GM04503 (cell line): ENCODE results near the gene CCL26.
A peak's percentile ranks its signal among the peaks of the same experiment; 100 is the strongest.

Experiments
- DNase-seq: peaks from one replicate; pipeline ENCODE4 v3.0.0-alpha.2; 2012; ENCODE audit warnings: low read depth

The CCL26 gene, protein sequence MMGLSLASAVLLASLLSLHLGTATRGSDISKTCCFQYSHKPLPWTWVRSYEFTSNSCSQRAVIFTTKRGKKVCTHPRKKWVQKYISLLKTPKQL

DNA sequence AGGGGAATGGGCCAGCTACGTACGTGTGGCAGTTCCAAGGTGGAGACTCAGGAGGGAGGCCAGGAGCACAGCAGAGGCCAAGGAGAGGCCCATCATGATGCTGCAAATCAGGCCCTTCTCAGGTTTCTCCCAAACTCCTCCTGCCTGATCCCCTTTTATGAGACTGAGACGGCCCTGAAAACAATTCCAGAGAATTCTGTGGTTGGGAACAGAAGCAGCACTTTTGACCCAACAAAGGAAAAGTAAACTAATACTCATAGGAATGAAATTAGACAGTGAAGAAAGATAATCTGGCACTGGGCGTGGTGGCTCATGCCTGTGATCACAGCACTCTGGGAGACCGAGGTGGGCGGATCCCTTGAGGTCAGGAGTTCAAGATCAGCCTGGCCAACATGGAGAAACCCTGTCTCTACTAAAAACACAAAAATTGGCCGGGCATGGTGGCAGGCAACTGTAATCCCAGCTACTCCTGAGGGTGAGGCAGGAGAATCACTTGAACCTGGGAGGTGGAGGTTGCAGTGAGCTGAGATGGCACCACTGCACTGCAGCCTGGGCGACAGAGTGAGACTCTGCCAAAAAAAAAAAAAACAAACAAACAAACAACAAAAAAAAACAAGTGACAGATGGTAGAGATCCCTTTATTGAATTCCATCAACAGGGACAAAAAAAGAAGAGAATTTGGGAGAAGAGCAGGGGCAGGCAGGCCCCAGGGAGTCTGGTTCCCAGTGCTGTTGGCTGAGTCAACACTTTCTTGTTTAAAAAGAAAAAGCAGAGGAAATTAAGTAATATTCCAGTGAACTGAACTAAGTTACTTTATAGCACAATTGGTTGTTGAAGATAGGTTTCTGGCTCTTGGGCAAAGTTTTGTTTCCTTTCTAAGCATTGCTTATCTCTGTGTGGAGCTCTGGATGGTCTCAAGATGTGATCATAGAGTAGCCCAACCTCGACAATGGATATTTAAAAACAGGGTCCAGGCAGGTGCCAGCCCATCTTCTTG lies at the start of gene CCL26:
Gene CCL26 (minus strand): TSS at position 131 of the 997 bp plus-strand sequence. CDS start 35 bp downstream, at position 96.
- DNase-seq = peak; percentile 96

DNA sequence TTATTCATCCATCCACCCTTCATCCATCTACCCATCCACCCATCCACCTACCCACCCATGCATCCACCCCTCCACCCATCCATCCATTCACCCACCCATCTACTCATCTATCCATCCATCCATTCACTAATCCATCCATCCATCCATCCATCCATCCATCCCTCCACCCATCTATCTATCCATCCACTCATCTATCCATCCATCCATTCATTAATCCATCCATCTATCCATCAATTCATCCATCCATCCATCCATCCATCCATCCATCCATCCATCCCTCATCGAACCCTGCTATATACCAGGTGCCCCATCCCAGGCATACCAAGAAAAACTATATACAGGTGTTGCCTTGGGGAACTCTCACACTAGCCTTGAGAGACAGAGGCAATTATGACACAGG lies 48.7 kb upstream of the CCL26 start:
- DNase-seq = no peak

DNA sequence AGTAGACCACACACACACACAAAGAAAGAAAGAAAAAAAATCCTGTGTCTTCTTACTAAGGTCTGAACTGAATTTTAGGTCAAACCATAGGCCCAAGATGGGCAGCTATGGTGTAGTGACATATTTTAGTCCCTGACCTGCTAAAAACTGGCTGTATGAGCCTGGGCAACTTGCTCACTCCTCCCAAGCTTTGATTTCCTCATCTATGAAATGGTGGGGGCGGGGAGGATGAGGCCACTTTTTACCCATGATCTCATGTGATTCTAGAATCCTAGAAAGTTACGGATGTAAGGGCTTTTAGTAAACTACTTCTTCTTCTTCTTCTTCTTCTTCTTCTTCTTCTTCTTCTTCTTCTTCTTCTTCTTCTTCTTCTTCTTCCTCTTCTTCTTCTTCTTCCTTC lies 47.7 kb upstream of the CCL26 start:
- DNase-seq = no peak

DNA sequence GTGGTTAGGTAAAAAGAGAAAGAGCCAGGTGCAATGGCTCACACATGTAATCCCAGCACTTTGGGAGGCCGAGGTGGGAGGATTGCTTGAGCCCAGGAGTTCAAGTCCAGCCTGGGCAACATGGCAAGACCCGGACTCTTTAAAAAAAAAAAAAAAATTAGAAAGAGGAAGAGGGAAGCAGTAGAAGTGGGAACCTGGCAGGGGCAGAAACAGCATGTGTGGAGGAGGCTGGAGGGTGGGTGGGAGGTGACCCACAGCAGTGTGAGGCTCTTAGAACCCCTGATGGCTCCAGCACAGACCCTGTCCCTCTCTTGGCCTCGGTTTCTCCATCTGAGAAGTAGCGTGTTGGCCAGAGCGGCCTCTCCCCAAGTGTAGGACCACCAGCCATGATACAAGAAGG lies 46.5 kb upstream of the CCL26 start:
- DNase-seq = no peak

DNA sequence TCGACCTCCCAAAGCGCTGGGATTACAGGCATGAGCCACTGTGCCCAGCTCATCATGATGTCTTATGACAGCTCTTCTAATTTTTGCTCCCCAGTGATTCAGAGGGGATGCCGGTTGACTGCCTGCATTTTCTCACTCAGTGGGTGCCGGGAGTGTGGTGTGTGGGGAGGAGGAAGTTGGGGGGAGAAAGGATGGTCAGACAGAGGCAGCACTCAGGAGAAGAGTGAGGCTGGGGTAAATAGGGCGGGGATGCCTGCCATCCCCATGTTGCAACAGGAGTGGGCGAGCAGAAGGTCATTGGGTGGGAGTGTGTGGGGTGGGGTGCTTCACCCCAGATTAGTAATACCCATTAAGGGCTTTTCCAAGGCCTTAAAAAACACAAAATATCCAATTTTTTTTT lies 45.1 kb upstream of the CCL26 start:
- no peak for DNase-seq

DNA sequence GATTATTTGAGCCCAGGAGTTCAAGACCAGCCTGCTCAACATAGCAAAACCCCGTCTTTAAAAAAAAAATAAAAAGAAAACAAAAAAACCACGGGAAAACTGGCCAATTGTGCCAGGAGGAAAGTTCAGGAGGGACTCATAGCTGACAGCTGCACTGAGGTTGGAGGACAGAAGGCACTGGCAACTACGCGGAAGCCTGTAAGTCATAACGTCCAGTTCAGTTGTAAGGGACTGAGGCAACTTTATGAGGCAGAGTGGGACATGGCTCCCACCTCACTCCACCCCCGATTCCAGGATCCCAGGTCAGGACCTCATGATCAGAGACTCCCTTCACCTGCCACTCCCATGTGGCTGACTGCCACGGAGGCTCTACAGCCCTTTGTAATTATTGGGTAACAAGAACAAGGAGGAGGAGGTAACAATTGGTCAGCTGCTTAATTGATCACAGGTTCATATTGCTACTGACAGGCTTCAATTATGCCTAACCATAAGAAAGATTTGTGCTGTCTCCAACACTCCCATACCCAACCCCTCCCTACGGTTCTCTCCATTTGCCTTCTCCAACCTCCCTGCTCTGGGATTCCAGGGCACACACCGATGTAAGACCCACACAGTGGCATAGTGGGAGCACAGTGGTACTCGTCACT lies 43.5 kb upstream of the CCL26 start:
- no peak for DNase-seq

DNA sequence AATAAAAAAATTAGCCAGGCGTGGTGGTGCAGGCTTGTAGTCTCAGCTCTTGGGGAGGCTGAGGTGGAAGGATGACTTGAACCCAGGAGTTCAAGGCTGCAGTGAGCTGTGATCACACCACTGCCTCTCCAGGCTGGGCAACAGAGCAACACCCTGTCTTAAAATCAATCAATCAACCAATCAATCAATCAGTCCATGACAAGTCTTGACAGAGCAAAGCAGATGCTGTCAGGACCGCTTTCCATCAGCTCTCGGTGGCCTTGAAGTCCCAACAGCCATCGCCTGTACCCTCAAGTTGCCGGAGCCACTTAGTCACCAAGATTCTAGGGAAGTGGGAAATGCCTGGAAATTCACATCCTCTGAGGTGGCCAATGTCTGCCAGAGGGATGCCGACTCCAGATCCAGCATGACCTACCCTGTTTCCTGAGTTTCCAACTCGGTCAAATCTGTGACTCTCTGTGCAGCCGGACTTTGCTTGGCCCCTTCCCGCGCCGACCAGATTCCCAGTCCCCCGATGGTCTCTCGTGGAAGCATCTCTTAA lies 42.5 kb upstream of the CCL26 start:
- no peak for DNase-seq

DNA sequence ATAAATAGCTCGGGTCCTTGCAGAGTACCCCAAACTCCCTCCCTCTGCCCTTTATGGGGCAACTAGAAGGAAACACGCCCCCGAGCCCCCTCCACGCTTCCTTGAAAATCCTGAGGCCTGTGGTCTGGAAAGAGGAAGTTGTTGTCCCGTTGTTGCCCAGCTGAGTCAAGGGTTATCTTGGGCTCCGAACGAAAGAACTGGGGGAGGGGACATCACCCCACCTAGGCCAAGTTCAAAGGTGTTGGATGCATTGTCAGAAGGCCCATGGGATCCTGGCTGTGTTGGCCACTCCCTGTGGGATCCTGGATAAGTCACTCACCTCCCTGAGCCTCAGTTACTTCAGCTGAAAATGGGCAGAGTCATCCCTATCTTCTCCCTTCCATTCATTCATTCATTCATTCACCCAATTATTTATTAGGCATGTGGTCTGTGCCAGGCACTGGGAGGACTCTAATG lies 41.8 kb upstream of the CCL26 start, which contains the start of gene CCL24:
Gene CCL24 (minus strand): TSS at position 26 of the 456 bp plus-strand sequence. CDS start 91 bp downstream, outside the sequence.
- no peak for DNase-seq

DNA sequence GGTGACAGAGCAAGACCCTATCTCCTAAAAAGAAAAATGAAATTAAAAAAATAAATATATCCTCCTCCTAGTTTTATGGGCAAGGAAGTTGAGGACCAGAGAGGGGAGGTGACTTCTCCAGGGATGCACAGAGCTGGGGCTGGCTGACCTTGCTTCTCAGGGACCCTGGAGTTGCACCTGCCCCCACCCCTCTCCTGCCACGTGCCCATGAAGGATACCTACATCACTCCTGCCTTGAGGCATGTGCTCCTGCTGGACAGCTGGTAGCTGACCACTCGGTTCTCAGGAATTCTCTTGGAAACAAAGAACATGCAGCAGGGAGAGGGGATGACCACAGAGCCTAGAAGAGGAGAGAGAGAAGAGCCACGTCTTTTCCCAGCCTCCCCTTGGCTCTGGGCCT lies 41.1 kb upstream of the CCL26 start:
- no peak for DNase-seq

DNA sequence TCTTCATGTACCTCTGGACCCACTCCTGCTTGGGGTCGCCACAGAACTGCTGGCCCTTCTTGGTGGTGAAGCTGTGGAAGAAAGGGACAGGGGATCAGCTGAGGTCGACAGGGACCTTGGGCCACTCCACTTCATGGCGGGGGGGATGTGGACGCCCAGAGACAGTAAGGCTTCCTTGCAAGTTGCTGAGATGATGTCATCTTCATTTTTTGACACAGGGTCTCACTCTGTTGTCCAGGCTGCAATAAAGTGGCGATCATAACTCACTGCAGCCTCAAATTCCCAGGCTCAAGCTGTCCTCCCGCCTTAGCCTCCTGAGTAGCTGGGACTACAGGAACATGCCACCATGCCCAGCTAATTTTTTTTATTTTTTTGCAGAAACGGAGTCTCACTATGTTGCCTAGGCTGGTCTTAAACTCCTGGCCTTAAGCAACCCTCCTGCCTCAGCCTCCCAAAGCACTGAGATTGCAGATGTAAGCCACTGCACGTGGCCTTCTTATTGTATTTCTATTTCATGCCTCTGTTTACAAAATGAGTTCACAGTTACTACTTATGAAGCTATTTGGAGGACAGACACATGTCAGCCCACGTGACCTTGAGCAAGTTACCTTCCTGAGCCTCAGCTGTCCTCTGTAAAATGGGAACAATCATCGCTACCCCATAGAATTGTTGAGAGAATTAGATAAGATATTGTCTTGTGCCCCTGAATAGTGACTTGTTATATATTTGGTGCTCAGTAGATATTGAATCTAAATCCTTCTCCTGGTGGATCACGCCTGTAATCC lies 40.1 kb upstream of the CCL26 start:
- DNase-seq = no peak

DNA sequence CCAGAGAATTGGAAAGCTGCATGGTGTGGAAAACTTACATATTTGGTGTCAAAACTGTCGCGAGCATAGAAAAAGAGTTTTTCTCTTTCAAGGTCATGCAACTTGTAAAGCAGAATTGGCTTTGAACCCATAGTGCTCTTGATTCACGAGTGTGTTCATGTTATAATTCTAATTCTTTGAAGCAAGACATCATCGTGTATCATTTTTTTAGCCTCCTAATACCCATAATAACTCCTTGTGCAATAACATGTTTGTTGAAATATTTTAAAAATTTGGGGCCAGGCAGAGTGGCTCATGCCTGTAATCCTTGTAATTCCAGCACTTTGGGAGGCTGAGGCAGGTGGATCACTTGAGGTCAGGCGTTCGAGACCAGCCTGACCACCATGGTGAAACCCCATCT lies 37.4 kb upstream of the CCL26 start:
- no peak for DNase-seq

DNA sequence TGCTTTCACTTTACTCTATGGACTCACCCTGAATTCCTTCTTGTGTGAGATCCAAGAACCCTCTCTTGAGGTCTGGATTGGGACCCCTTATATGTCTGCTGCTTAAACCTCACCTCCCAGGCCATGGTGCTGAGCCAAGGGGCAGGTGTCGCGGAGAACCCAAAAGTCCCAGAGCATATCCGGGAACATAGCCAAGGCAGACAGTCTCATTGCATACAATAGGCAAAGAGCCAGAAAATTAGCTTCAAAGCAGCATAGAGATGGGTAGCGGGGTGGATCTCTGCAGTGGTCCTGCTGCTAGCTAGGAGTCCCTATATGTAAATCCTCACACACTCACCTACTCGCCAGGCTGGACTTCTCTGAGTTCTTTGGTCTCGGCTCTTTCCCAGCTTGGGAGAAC lies 36.1 kb upstream of the CCL26 start:
- DNase-seq = no peak

DNA sequence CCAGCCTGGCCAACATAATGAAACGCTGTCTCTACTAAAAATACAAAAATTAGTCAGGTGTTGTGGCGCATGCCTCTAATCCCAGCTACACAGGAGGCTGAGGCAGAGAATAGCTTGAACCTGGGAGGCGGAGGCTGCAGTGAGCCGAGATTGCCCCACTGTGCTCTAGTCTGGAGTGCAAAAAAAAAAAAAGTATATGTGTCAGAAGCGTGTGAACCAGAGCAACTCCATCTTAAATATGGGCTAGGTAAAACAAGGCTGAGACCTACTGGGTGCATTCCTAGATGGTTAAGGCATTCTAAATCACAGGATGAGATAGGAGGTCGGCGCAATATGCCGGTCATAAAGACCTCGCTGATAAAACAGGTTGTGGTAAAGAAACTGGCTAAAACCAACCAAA lies 35.4 kb upstream of the CCL26 start:
- DNase-seq = no peak

DNA sequence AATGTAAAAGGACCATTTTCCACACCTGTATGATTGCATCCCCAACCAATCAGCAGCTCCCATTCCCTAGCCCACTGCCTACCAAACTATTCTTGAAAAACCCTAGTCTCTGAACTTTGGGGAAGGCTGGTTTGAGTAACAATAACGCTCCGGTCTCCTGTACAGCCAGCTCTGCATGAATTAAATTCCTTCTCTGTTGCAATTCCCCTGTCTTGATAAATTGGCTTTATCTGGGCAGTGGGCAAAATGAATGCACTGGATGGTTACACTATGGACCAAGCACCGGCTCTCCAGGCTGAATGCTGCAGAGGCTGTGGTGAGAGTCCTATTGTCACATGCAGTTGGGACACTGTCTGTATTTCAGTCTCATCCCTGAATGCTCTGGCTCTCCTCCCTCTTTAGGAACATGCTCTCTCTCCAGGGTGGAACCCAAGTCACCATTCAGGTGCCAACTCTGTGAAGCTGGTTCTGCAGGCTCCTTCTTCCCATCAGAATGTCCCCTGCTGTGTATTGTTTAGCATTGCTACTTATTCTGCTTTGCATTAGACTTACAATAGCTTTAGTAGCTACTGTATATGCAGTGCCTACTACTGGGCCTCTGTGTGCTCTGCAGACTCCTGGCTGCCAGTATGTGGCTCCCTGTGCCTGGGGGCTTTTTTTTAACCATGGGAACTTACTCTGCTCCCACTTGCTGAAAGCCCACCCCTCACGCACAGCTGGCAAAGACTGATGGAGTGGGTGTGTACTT lies 34.7 kb upstream of the CCL26 start:
- no peak for DNase-seq

DNA sequence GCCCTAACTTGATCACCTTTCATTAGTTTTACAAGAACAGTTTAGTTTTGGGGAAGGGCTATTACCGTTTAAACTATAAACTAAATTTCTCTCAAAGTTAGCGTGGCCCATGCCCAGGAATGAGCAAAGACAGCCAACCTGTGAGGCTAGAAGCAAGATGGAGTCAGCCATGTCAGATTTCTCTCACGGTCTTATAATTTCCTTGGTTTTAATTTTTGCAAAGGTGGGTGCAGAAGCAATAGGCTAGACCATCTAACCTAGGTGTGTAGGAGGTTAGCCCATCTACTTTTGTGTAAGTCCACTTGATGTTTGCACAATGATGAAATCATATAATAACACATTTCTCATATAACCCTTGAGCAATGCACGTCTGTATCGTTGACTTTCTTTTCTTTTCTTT lies 32.7 kb upstream of the CCL26 start:
- no peak for DNase-seq

DNA sequence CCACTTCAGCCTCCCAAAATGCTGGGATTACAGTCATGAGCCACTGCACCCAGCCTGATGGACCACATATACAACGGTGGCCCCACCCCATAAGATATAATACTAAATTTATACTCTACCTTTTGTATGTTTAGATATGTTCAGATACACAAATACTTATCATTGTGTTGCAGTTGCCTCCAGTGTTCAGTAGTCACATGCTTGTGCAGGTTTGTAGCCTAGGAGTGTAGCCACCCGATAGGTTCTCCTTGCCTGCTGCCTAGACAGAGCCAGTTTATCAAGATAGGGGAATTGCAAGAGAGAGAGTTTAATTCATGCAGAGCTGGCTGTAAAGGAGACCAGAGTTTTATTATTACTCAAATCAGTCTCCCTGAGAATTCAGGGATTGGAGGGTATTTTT lies 32.0 kb upstream of the CCL26 start:
- DNase-seq = no peak

DNA sequence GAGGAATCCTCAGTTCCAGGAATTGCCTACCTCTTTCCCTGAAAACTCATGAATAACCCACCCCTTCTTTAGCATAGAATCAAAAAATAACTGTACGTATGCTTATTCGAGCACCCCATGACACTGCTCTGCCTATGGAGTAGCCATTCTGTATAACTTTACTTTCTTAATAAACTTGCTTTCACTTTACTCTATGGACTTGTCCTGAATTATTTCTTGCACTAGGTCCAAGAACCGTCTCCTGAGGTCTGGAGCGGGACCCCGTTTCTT lies 30.5 kb upstream of the CCL26 start:
- no peak for DNase-seq

DNA sequence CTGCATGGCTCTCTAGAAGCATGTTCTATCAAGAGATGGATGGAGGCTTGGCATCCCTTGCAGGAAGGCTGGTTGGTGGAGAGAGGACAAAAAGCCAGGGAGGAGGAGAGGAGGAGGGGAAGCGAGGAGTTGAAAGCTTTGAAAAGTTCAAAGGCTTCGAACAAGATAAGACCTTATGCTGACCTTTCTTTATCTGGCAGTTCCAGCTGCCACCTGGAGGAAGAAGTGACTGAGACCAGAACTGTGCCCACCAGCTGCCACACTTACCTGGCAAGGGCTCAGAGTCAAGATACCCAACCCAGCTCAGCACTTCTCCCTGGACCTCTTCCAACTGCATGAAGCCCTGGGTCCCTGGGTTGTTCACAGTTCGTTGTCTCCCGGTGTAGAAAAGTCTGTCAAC lies 26.8 kb upstream of the CCL26 start:
- DNase-seq = no peak

DNA sequence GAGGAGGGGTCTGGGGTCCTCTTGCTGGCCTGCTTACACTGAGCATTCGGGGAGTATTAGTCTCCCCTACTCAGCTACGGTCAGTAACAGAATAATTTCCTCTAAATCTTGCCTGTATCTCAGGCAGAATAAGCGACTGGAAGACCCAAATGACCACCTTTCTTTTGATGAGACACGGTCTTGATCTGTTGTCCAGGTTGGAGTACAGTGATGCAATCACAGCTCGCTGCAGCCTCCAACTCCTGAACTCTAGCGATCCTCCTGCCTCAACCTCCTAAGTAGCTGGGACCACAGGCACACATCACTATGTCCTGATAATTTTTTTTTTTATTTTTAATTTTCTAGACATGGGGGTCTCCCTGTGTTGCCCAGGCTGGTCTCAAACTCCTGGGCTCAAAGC lies 24.4 kb upstream of the CCL26 start:
- DNase-seq = no peak

DNA sequence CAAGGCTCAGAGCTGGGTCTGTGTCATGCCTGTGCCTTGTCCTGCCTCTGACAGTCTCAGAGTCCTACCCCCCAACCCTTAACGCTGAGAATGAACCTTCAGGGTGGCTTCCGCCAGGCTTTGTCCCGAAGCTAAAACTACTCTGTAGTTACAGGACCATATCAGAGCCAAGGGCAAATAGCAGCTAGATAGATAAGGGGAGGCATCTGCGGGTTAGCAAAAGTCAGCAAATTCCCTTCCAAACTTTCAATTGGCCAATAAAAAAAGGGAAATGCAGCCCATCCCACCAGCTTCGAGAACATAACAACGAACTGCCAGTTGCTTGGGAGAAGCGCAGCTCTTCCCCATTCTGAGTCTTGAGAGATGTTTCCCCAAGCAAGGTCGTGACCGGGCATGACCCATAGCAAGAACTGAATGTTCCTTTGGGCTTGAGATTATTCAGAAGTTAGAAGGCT lies 23.8 kb upstream of the CCL26 start:
- no peak for DNase-seq

DNA sequence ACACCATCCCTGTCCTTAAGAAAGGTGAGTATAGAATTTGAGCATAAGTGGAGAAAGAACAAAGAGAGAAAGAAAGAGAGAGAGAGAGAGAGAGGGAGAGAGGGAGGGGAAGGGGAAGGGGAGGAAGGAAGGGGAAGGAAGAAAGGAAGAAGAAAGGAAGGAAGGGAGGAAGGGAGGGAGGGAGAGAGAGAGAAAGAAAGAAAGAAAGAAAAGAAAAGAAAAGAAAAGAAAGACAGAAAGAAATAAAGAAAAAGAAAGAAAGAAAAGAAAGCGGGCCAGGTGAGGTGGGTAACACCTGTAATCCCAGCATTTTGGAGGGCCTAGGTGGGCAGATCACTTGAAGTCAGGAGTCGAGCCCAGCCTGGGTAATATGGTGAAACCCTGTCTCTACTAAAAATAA lies 21.7 kb upstream of the CCL26 start:
- DNase-seq = no peak
